ENCODE results near the gene MOGAT2. TPM values are rescaled to one million over a fixed set of nuclear protein-coding genes. Genes with fewer than 3 reads are reported as not detected.
"Not testable (repeated sequence)": the region's sequence is repeated elsewhere in the genome, so short reads cannot be mapped to it uniquely, and the experiment has no call there.

The MOGAT2 gene
- total and polyA plus RNA-seq, 5 donors: 0.11 to 0.17 TPM; not detected in 3

GRCh38 chr11:75737314-75737713 is 19.7 kb downstream of the MOGAT2 start:
- Histone ChIP-seq H3K4me3 (ENCODE audit: low read length) (no peak overlapping the region), H3K27ac (ENCODE audit: low read length) (no peak overlapping the region), H3K27me3 (ENCODE audit: control insufficient read depth, insufficient read depth) (no peaks in the 10 kb centered on the region), H3K4me1 (ENCODE audit: control insufficient read depth, insufficient read depth, low read length) (peaks cover 13% of the 10 kb centered on the region), H3K9me3 (ENCODE audit: control insufficient read depth, low read length) (no peaks in the 10 kb centered on the region)
- no peak for ATAC-seq
- DNase-seq: no peak
- 86% methylated on average over 6 of the region's 6 CpGs for WGBS
- intact Hi-C loops (cut with DNase I): no loop called here

GRCh38 chr11:75740681-75741080 is 23.0 kb downstream of the MOGAT2 start:
- no peaks in the 10 kb centered on the region for H3K9me3 ChIP-seq (ENCODE audit: control insufficient read depth, low read length)
- ATAC-seq (no peak), DNase-seq (no peak)
- no peak overlapping the region for H3K4me3 ChIP-seq (ENCODE audit: low read length)
- WGBS: 98% methylated on average over 1 of the region's 1 CpG
- peaks cover 9% of the 10 kb centered on the region for H3K4me1 ChIP-seq (ENCODE audit: control insufficient read depth, insufficient read depth, low read length)
- no peaks in the 10 kb centered on the region for H3K27me3 ChIP-seq (ENCODE audit: control insufficient read depth, insufficient read depth)
- intact Hi-C loops (cut with DNase I): no loop called here
- no peak overlapping the region for H3K27ac ChIP-seq (ENCODE audit: low read length)

GRCh38 chr11:75743159-75743558 is 25.5 kb downstream of the MOGAT2 start:
- H3K4me1 ChIP-seq (ENCODE audit: control insufficient read depth, insufficient read depth, low read length); H3K27ac ChIP-seq (ENCODE audit: low read length); intact Hi-C loops (cut with DNase I); H3K4me3 ChIP-seq (ENCODE audit: low read length); H3K9me3 ChIP-seq (ENCODE audit: control insufficient read depth, low read length); ATAC-seq; DNase-seq; H3K27me3 ChIP-seq (ENCODE audit: control insufficient read depth, insufficient read depth): not testable (repeated sequence)
- 95% methylated on average over 4 of the region's 4 CpGs for WGBS

- WGBS: 35% methylated on average over 9 of the region's 9 CpGs
- H3K4me1 ChIP-seq (ENCODE audit: control insufficient read depth, insufficient read depth, low read length): peaks cover 9% of the 10 kb centered on the region
- no peaks in the 10 kb centered on the region for H3K27me3 ChIP-seq (ENCODE audit: control insufficient read depth, insufficient read depth)
- H3K4me3 ChIP-seq (ENCODE audit: low read length): no peak overlapping the region
- ATAC-seq (peak; percentile 50 to 58), DNase-seq (peak in 1 of 3 donors; percentile 73)
- intact Hi-C loops (cut with DNase I): no loop called here
- no peaks in the 10 kb centered on the region for H3K9me3 ChIP-seq (ENCODE audit: control insufficient read depth, low read length)
- H3K27ac ChIP-seq (ENCODE audit: low read length): peak overlapping the region; percentile 40
Measured at GRCh38 chr11:75743711-75744563, 26.3 kb downstream of the MOGAT2 start.

GRCh38 chr11:75745807-75746206 is 28.2 kb downstream of the MOGAT2 start:
- H3K27me3 ChIP-seq (ENCODE audit: control insufficient read depth, insufficient read depth): no peaks in the 10 kb centered on the region
- peak overlapping the region; percentile 83 for H3K27ac ChIP-seq (ENCODE audit: low read length)
- peaks cover 9% of the 10 kb centered on the region for H3K4me1 ChIP-seq (ENCODE audit: control insufficient read depth, insufficient read depth, low read length)
- DNase-seq (no peak), ATAC-seq (peak; percentile 77 to 88)
- no peak overlapping the region for H3K4me3 ChIP-seq (ENCODE audit: low read length)
- WGBS: 63% methylated on average over 5 of the region's 5 CpGs
- intact Hi-C loops (cut with DNase I): no loop called here
- no peaks in the 10 kb centered on the region for H3K9me3 ChIP-seq (ENCODE audit: control insufficient read depth, low read length)

GRCh38 chr11:75748729-75749273 is 31.2 kb downstream of the MOGAT2 start:
- H3K9me3 ChIP-seq (ENCODE audit: control insufficient read depth, low read length); ATAC-seq; H3K4me3 ChIP-seq (ENCODE audit: low read length); H3K27ac ChIP-seq (ENCODE audit: low read length); H3K27me3 ChIP-seq (ENCODE audit: control insufficient read depth, insufficient read depth); DNase-seq; H3K4me1 ChIP-seq (ENCODE audit: control insufficient read depth, insufficient read depth, low read length); intact Hi-C loops (cut with DNase I): not testable (repeated sequence)
- 59% methylated on average over 18 of the region's 26 CpGs for WGBS

GRCh38 chr11:75754933-75755332 is 37.3 kb downstream of the MOGAT2 start:
- H3K27me3 ChIP-seq (ENCODE audit: control insufficient read depth, insufficient read depth); H3K9me3 ChIP-seq (ENCODE audit: control insufficient read depth, low read length); intact Hi-C loops (cut with DNase I); H3K27ac ChIP-seq (ENCODE audit: low read length); DNase-seq; H3K4me3 ChIP-seq (ENCODE audit: low read length); ATAC-seq; H3K4me1 ChIP-seq (ENCODE audit: control insufficient read depth, insufficient read depth, low read length): not testable (repeated sequence)

- Histone ChIP-seq H3K4me1 (ENCODE audit: control insufficient read depth, insufficient read depth, low read length) (no peaks in the 10 kb centered on the region), H3K27ac (ENCODE audit: low read length) (no peak overlapping the region), H3K9me3 (ENCODE audit: control insufficient read depth, low read length) (no peaks in the 10 kb centered on the region), H3K27me3 (ENCODE audit: control insufficient read depth, insufficient read depth) (no peaks in the 10 kb centered on the region), H3K4me3 (ENCODE audit: low read length) (no peak overlapping the region)
- intact Hi-C loops (cut with DNase I): no loop called here
- DNase-seq (no peak), ATAC-seq (no peak)
- WGBS: 80% methylated on average over 2 of the region's 2 CpGs
Measured at GRCh38 chr11:75757651-75758050, 40.0 kb downstream of the MOGAT2 start.

GRCh38 chr11:75759832-75760231 is 42.2 kb downstream of the MOGAT2 start:
- H3K4me3 ChIP-seq (ENCODE audit: low read length): no peak overlapping the region
- no peaks in the 10 kb centered on the region for H3K27me3 ChIP-seq (ENCODE audit: control insufficient read depth, insufficient read depth)
- no peaks in the 10 kb centered on the region for H3K4me1 ChIP-seq (ENCODE audit: control insufficient read depth, insufficient read depth, low read length)
- ATAC-seq: peak in 1 of 2 donors; percentile 16
- 67% methylated on average over 4 of the region's 4 CpGs for WGBS
- intact Hi-C loops (cut with DNase I): loop anchor here in 1 of 4 donors (10.0 kb wide), 1 partner anchor 45 kb away; the partner anchor contains the start of gene MOGAT2
- H3K27ac ChIP-seq (ENCODE audit: low read length): no peak overlapping the region
- DNase-seq: no peak
- H3K9me3 ChIP-seq (ENCODE audit: control insufficient read depth, low read length): no peaks in the 10 kb centered on the region

- no peak overlapping the region for H3K27ac ChIP-seq (ENCODE audit: low read length)
- intact Hi-C loops (cut with DNase I): loop anchor here in 1 of 4 donors (10.0 kb wide), 1 partner anchor 45 kb away; the partner anchor contains the start of gene MOGAT2
- H3K9me3 ChIP-seq (ENCODE audit: control insufficient read depth, low read length): no peaks in the 10 kb centered on the region
- no peak overlapping the region for H3K4me3 ChIP-seq (ENCODE audit: low read length)
- H3K27me3 ChIP-seq (ENCODE audit: control insufficient read depth, insufficient read depth): no peaks in the 10 kb centered on the region
- DNase-seq (no peak), ATAC-seq (no peak)
- no peaks in the 10 kb centered on the region for H3K4me1 ChIP-seq (ENCODE audit: control insufficient read depth, insufficient read depth, low read length)
Measured at GRCh38 chr11:75760243-75760642, 42.6 kb downstream of the MOGAT2 start.

GRCh38 chr11:75760710-75761493 is 43.3 kb downstream of the MOGAT2 start:
- no peaks in the 10 kb centered on the region for H3K9me3 ChIP-seq (ENCODE audit: control insufficient read depth, low read length)
- WGBS: 89% methylated on average over 3 of the region's 3 CpGs
- intact Hi-C loops (cut with DNase I): loop anchor here in 1 of 4 donors (10.0 kb wide), 1 partner anchor 46 kb away; the partner anchor contains the start of gene MOGAT2
- no peak for ATAC-seq
- no peak overlapping the region for H3K27ac ChIP-seq (ENCODE audit: low read length)
- H3K4me3 ChIP-seq (ENCODE audit: low read length): no peak overlapping the region
- no peaks in the 10 kb centered on the region for H3K27me3 ChIP-seq (ENCODE audit: control insufficient read depth, insufficient read depth)
- no peak for DNase-seq
- no peaks in the 10 kb centered on the region for H3K4me1 ChIP-seq (ENCODE audit: control insufficient read depth, insufficient read depth, low read length)
